GM12878 (cell line): ENCODE results near the gene PRR5. TPM values are rescaled to one million over a fixed set of nuclear protein-coding genes. Genes with fewer than 3 reads are reported as not detected.

Experiments used
- ATAC-seq: fragments of 200-7000 bp; cut with Tn5 transposase; 3 replicates; pipeline ENCODE4 v1.9.1; 2020; ENCODE audit warnings: mild to moderate bottlenecking, moderate library complexity
- BruUV-seq: library from RNA; stranded (reverse); fragments of 400-500 nt; replicated peaks from 2 replicates; lab custom pipeline; 2021; lab: Mats Ljungman, UMichigan
- CTCF ChIA-PET: fragments of 300-600 bp; sonication (Branson Sonifier 250); formaldehyde crosslinking; extraction: SDS; loops from one replicate; lab custom pipeline; 2021; ENCODE audit warnings: inconsistent platforms; lab: Yijun Ruan, JAX
- POLR2A ChIA-PET: fragments of 350-600 bp; formaldehyde crosslinking; extraction: SDS; loops from one replicate; lab custom pipeline; 2021; ENCODE audit warnings: inconsistent platforms; lab: Charles Lee
- RAD21 ChIA-PET: fragments of 300-600 bp; sonication (Branson Sonifier 250); formaldehyde crosslinking; loops from one replicate; lab custom pipeline; 2023; ENCODE audit warnings: antibody characterized with exemption; ENCODE audit not compliant: unreplicated experiment; lab: Charles Lee
- SMC1A ChIA-PET: fragments of 300-600 bp; sonication (Branson Sonifier 250); formaldehyde crosslinking; loops from one replicate; lab custom pipeline; 2023; ENCODE audit not compliant: unreplicated experiment, uncharacterized antibody; lab: Charles Lee
- DNase-seq: peaks from one replicate; pipeline ENCODE4 v3.0.0-alpha.2; 2011; ENCODE audit warnings: low read depth, low spot score
- FAIRE-seq: peaks from 3 replicates; lab custom pipeline; 2011; peaks lifted over from hg19 to GRCh38; lab: Jason Lieb, UNC
- H2AFZ ChIP-seq: 2 replicates; pipeline ENCODE4 v1.6.0; 2011; ENCODE audit warnings: low read depth, low read length, control low read depth; ENCODE audit not compliant: control insufficient read depth
- H3K27ac ChIP-seq: 2 replicates; pipeline ENCODE4 v1.5.1; 2011; ENCODE audit warnings: control low read depth; ENCODE audit not compliant: control insufficient read depth, insufficient read depth
- H3K27me3 ChIP-seq, 2 experiments: replicated peaks in 1 of 2; 2 replicates each; pipeline versions ENCODE4 v1.6.0 to v1.6.1; 2011; ENCODE audit warnings: low read length in 1 of 2; ENCODE audit not compliant: control insufficient read depth in 2 of 2, insufficient read depth in 2 of 2
- H3K36me3 ChIP-seq, 2 experiments: 2 replicates each; pipeline ENCODE4 v1.5.1; 2011; ENCODE audit warnings: low read length in 1 of 2; ENCODE audit not compliant: control insufficient read depth in 2 of 2, insufficient read depth in 2 of 2
- H3K4me1 ChIP-seq: 2 replicates; pipeline ENCODE4 v1.6.1; 2011; ENCODE audit warnings: mild to moderate bottlenecking, low read length, moderate library complexity, mixed read lengths; ENCODE audit not compliant: control insufficient read depth, insufficient read depth
- H3K4me2 ChIP-seq: 2 replicates; pipeline ENCODE4 v1.6.0; 2011; ENCODE audit warnings: control low read depth; ENCODE audit not compliant: control insufficient read depth, insufficient read depth
- H3K4me3 ChIP-seq: fragments of 200-600 bp; sonication (generic); 2 replicates; pipeline ENCODE4 v1.5.1; 2016
- H3K79me2 ChIP-seq: 2 replicates; pipeline ENCODE4 v1.6.0; 2011; ENCODE audit warnings: low read length; ENCODE audit not compliant: control insufficient read depth, insufficient read depth
- H3K9ac ChIP-seq: 2 replicates; pipeline ENCODE4 v1.8.0; 2011; ENCODE audit warnings: low read length, control low read depth, mixed read lengths; ENCODE audit not compliant: control insufficient read depth, insufficient read depth
- H3K9me3 ChIP-seq: replicated peaks from 3 replicates; pipeline ENCODE4 v1.5.1; 2011; ENCODE audit warnings: mild to moderate bottlenecking, low read length; ENCODE audit not compliant: control insufficient read depth, insufficient read depth
- H4K20me1 ChIP-seq: 2 replicates; pipeline ENCODE4 v1.6.0; 2011; ENCODE audit not compliant: control insufficient read depth, insufficient read depth
- BMI1 ChIP-seq: fragments of 450-650 bp; IDR thresholded peaks from 2 replicates; pipeline ENCODE4 v1.6.1; 2016; ENCODE audit warnings: mild to moderate bottlenecking, moderate library complexity, borderline replicate concordance
- ESRRA ChIP-seq: IDR thresholded peaks from 2 replicates; pipeline ENCODE4 v1.6.1; 2012; ENCODE audit warnings: mild to moderate bottlenecking, low read length, improper control_type of control experiment
- HCFC1 ChIP-seq: fragments of 150-350 bp; IDR thresholded peaks from 2 replicates; pipeline ENCODE4 v1.6.1; 2014; ENCODE audit warnings: low read length
- IKZF1 ChIP-seq: fragments of 450-650 bp; conservative IDR thresholded peaks from 2 replicates; pipeline ENCODE4 v1.6.1; 2017; ENCODE audit warnings: antibody characterized with exemption, mild to moderate bottlenecking
- MEF2B ChIP-seq: fragments of 450-650 bp; IDR thresholded peaks from 2 replicates; pipeline ENCODE4 v1.6.1; 2018; ENCODE audit warnings: mild to moderate bottlenecking, moderate library complexity; ENCODE audit not compliant: partially characterized antibody, poor library complexity, severe bottlenecking
- POLR2A ChIP-seq: IDR thresholded peaks from 2 replicates; pipeline ENCODE4 v1.6.1; 2011; ENCODE audit warnings: low read depth, mild to moderate bottlenecking, low read length
- WGBS: methylation state at CpG from one replicate; pipeline ENCODE4 v1.1.6; 2016; ENCODE audit warnings: low lambda C conversion rate; ENCODE audit not compliant: insufficient replicate concordance, insufficient coverage; ENCODE audit errors: missing lambda C conversion rate; 5-methylcytosine and 5-hydroxymethylcytosine counted together
- in situ Hi-C: fragments of 300-500 bp; cut with MboI; formaldehyde crosslinking; loops from 9 replicates; pipeline ENCODE4 v1.14.3; 2018; ENCODE audit warnings: mixed read lengths
- intact Hi-C: fragments of 100-400 bp; cut with micrococcal nuclease; formaldehyde crosslinking; loops from one replicate; pipeline ENCODE4 v1.14.2; 2022; ENCODE audit not compliant: unreplicated experiment
- polyA plus RNA-seq, 11 experiments: library from polyadenylated mRNA; depleted of rRNA in 4 of 11; unstranded in 6 of 11; stranded (reverse) in 5 of 11; fragments of >200 nt; fragmentation: Nextera tagmentation in 4 of 11; fragmentation: Illumina TruSeq in 1 of 11; extraction: Ambion mirVana in 4 of 11; extraction: Trizol in 1 of 11; gene quantifications; 1 replicate in 1 of 11; 2 replicates in 10 of 11; pipeline versions ENCODE4 v1.2.1 to v1.2.3, GENCODE V29; 2011 to 2016; ENCODE audit warnings: inconsistent platforms in 2 of 11, missing spikeins in 2 of 11, low read depth in 1 of 11
- total RNA-seq, 4 experiments: library from RNA; depleted of rRNA in 3 of 4; stranded (reverse); fragments of >200 nt in 3 of 4; fragmentation: Illumina TruSeq in 1 of 4; extraction: Trizol in 1 of 4; gene quantifications; 2 replicates each; pipeline versions ENCODE4 v1.2.1 to v1.2.3, GENCODE V29; 2013 to 2021
- TF ChIP-seq, protein P1 (sequence below): IDR thresholded peaks from 2 replicates; pipeline ENCODE4 v1.6.1; 2011; ENCODE audit warnings: low read depth, mild to moderate bottlenecking, low read length, moderate library complexity, borderline replicate concordance; ENCODE audit errors: extremely low read depth
- TF ChIP-seq, protein P2 (sequence below): fragments of 450-650 bp; formaldehyde crosslinking; IDR thresholded peaks from 2 replicates; pipeline ENCODE4 v1.5.0; 2022; ENCODE audit warnings: mild to moderate bottlenecking, missing genetic modification characterization
- TF ChIP-seq, protein P3 (sequence below): IDR thresholded peaks from 2 replicates; pipeline ENCODE4 v1.6.1; 2012; ENCODE audit warnings: low read depth, low read length, improper control_type of control experiment

Gene PRR5
- total and polyA plus RNA-seq, 10 of the 15 experiments (the other 5 are each of a cell fraction or from before 2014, with no cell fraction given), result 0.03 to 9.4 (median 1.5) TPM

DNA sequence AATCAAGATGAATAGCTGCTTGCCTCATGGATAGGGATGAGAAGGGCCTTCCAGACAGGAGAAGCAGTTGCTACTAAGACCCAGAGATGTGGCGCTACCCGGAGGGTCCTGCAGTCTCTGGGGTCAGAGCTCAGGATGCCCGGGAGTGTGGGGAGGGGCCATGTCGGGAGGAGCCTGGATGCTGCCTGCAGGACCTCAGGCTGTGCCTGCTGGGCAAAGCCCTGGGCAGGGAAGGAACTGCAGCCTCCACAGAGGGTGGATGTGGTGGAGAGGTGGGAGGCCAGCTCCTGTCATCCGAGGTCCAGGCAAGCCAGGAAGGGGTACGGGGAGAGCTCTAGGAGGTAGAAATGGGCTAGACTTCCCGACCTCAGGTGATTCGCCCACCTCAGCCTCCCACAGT is 11.0 kb downstream of the PRR5 start:
- no peaks in the 10 kb centered on the region for H3K79me2 ChIP-seq
- POLR2A ChIA-PET, result no interaction called here
- no peak overlapping the region for H3K27ac ChIP-seq
- CTCF ChIA-PET, result interaction anchor here (0.6 to 1.2 kb wide), 3 partner anchors 22 to 135 kb away, joined by 3 read pairs; no protein-coding TSS in a partner anchor
- no peak overlapping the region for H3K4me2 ChIP-seq
- DNase-seq (no peak), ATAC-seq (no peak), FAIRE-seq (no peak)
- TF ChIP-seq IKZF1 (no peak), HCFC1 (no peak), POLR2A (no peak), MEF2B (no peak), ESRRA (no peak), BMI1 (no peak)
- TF ChIP-seq, protein P1, sequence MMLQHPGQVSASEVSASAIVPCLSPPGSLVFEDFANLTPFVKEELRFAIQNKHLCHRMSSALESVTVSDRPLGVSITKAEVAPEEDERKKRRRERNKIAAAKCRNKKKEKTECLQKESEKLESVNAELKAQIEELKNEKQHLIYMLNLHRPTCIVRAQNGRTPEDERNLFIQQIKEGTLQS, result no peak
- TF ChIP-seq, protein P2, sequence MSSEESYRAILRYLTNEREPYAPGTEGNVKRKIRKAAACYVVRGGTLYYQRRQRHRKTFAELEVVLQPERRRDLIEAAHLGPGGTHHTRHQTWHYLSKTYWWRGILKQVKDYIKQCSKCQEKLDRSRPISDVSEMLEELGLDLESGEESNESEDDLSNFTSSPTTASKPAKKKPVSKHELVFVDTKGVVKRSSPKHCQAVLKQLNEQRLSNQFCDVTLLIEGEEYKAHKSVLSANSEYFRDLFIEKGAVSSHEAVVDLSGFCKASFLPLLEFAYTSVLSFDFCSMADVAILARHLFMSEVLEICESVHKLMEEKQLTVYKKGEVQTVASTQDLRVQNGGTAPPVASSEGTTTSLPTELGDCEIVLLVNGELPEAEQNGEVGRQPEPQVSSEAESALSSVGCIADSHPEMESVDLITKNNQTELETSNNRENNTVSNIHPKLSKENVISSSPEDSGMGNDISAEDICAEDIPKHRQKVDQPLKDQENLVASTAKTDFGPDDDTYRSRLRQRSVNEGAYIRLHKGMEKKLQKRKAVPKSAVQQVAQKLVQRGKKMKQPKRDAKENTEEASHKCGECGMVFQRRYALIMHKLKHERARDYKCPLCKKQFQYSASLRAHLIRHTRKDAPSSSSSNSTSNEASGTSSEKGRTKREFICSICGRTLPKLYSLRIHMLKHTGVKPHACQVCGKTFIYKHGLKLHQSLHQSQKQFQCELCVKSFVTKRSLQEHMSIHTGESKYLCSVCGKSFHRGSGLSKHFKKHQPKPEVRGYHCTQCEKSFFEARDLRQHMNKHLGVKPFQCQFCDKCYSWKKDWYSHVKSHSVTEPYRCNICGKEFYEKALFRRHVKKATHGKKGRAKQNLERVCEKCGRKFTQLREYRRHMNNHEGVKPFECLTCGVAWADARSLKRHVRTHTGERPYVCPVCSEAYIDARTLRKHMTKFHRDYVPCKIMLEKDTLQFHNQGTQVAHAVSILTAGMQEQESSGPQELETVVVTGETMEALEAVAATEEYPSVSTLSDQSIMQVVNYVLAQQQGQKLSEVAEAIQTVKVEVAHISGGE (CRISPR knock-in tag), result no peak
- TF ChIP-seq, protein P3, sequence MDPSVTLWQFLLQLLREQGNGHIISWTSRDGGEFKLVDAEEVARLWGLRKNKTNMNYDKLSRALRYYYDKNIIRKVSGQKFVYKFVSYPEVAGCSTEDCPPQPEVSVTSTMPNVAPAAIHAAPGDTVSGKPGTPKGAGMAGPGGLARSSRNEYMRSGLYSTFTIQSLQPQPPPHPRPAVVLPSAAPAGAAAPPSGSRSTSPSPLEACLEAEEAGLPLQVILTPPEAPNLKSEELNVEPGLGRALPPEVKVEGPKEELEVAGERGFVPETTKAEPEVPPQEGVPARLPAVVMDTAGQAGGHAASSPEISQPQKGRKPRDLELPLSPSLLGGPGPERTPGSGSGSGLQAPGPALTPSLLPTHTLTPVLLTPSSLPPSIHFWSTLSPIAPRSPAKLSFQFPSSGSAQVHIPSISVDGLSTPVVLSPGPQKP, result no peak
- no peaks in the 10 kb centered on the region for H3K9me3 ChIP-seq
- H2AFZ ChIP-seq, result no peak overlapping the region
- BruUV-seq, result no TSS peak
- in situ Hi-C loops (no loop called here), intact Hi-C loops (no loop called here)
- no peaks in the 10 kb centered on the region; a peak in 1 of 4 replicates for H3K36me3 ChIP-seq
- WGBS, result 67% methylated on average over 8 of the region's 8 CpGs
- H3K4me3 ChIP-seq, result no peak overlapping the region
- H3K4me1 ChIP-seq, result peaks cover 8% of the 10 kb centered on the region; the same call in 1 of the 2 replicates
- no peaks in the 10 kb centered on the region for H3K27me3 ChIP-seq
- H4K20me1 ChIP-seq, result no peaks in the 10 kb centered on the region
- no peak overlapping the region for H3K9ac ChIP-seq
- RAD21 ChIA-PET, result interaction anchor here (1.0 kb wide), 1 partner anchor 22 kb away, joined by 3 read pairs; no protein-coding TSS in a partner anchor
- SMC1A ChIA-PET, result interaction anchor here (0.8 kb wide), 1 partner anchor 14 kb away, joined by 3 read pairs; no protein-coding TSS in a partner anchor
